ENCODE results near the gene TPSAB1.
"Not testable (repeated sequence)": the region's sequence is repeated elsewhere in the genome, so short reads cannot be mapped to it uniquely, and the experiment has no call there.

- TF ChIP-seq CTCF, POLR2AphosphoS5, POLR2A (IDR thresholded peaks at IDR 0.05): not testable (repeated sequence)
These were observed 9.2 kb upstream of the TPSAB1 start for GRCh38 chr16:1231301-1231700.
